GM19043 (cell line): ENCODE data around the gene PSMB10.
"Not testable (repeated sequence)": the region's sequence is repeated elsewhere in the genome, so short reads cannot be mapped to it uniquely, and the experiment has no call there.

Experiments
- ATAC-seq: cut with Tn5 transposase; IDR thresholded peaks from one replicate; pipeline ENCODE4 v1.9.1; 2021; ENCODE audit warnings: low read depth; ENCODE audit not compliant: unreplicated experiment

PSMB10 gene

GRCh38 chr16:67943256-67943618 is 6.6 kb upstream of the PSMB10 start:
- ATAC-seq = no peak

GRCh38 chr16:67942510-67943255 is 6.0 kb upstream of the PSMB10 start:
- ATAC-seq = no peak

- ATAC-seq = no peak
Measured at GRCh38 chr16:67942200-67942509, 5.5 kb upstream of the PSMB10 start.

GRCh38 chr16:67941469-67942199 is 5.0 kb upstream of the PSMB10 start:
- ATAC-seq = no peak

GRCh38 chr16:67940446-67941089 is 3.9 kb upstream of the PSMB10 start:
- ATAC-seq = no peak

GRCh38 chr16:67939507-67940445 is 3.1 kb upstream of the PSMB10 start:
- ATAC-seq = no peak

- ATAC-seq = not testable (repeated sequence)
Measured at GRCh38 chr16:67937713-67938112, 1.1 kb upstream of the PSMB10 start.

GRCh38 chr16:67936880-67937605 is 393 bp upstream of the PSMB10 start:
- ATAC-seq = no peak

GRCh38 chr16:67935402-67936123 is 1.1 kb downstream of the PSMB10 start:
- peak; percentile 84 for ATAC-seq

- ATAC-seq = no peak
Measured at GRCh38 chr16:67935101-67935401, 1.6 kb downstream of the PSMB10 start.

- ATAC-seq = no peak
Measured at GRCh38 chr16:67934306-67935100, 2.1 kb downstream of the PSMB10 start.

- no peak for ATAC-seq
Measured at GRCh38 chr16:67933805-67934204, 2.8 kb downstream of the PSMB10 start.

- no peak for ATAC-seq
Measured at GRCh38 chr16:67932462-67932840, 4.2 kb downstream of the PSMB10 start.

- ATAC-seq = no peak
Measured at GRCh38 chr16:67931712-67932461, 4.8 kb downstream of the PSMB10 start, which contains the start of gene CTRL. Gene CTRL, minus strand, starts transcription at chr16:67931862. Its CDS starts 10 bp downstream, at chr16:67931852.

- no peak for ATAC-seq
Measured at GRCh38 chr16:67930678-67931211, 5.9 kb downstream of the PSMB10 start.

GRCh38 chr16:67930191-67930590 is 6.5 kb downstream of the PSMB10 start:
- no peak for ATAC-seq

GRCh38 chr16:67928561-67929364 is 7.9 kb downstream of the PSMB10 start:
- no peak for ATAC-seq
